ENCODE results near the gene GPS1.

GPS1 gene

DNA sequence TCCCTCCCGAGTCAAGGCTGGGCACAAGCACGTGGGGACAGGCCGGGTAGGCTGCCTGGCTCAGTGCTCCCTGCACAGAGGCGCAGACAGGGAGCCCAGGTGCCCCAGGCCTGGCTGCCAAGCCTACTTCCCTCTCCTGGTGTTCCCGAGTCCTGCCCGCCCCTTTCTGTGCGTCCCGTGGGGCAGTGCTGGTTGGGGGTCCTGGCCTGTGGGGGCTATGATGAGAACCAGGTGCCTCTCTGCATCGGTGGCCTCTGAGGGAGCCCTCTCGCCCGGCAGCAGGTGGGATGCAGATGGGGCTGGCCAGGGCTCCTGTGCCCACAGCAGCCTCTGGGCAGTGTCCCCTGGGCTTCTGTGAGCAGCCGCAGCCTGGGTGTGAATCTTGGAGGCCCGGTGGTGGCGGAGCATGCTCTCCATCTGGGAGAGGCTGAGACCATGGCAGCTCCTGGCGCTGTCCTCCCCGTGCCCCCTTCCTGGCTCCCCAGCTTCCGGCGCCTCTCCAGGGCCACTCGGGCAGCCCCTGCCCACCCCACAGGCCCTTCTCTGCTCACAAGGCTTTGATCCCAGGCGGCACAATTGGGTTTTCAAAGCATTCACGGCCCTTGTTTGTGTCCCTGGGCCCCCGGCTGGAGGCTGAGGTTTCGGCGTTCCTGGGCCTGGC, 36.3 kb upstream of the GPS1 start:
- DNase-seq: no peak

- DNase-seq: no peak
Observed at GRCh38 chr17:82016061-82016874, 35.4 kb upstream of the GPS1 start.

DNA sequence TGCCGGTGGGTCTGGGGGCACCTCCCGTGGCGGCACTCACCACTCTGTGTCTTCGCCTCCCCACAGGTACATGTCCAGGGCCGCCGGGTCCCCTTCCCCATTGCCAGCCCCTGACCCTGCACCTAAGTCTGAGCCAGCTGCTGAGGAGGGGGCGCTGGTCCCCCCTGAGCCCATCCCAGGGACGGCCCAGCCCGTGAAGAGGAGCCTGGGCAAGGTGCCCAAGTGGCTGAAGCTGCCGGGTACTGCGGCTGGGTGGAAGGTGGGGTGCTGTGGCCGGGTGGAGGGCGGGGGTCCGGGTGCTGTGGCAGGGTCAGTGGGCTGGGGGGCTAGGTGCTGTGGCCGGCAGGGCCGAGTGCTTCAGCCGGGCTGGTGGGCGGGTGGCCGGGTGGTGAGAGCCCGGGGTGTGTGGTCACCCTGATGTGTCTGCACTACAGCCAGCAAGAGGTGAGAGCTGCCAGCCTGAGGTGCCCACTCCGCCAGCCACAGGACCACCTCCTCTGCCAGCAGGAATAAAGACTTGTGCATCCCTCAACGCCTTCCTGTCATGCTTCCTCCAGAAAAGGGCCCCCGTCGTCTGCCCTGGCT, 34.7 kb upstream of the GPS1 start:
- DNase-seq: no peak

GRCh38 chr17:82017612-82018151, 34.0 kb upstream of the GPS1 start:
- no peak for DNase-seq

DNA sequence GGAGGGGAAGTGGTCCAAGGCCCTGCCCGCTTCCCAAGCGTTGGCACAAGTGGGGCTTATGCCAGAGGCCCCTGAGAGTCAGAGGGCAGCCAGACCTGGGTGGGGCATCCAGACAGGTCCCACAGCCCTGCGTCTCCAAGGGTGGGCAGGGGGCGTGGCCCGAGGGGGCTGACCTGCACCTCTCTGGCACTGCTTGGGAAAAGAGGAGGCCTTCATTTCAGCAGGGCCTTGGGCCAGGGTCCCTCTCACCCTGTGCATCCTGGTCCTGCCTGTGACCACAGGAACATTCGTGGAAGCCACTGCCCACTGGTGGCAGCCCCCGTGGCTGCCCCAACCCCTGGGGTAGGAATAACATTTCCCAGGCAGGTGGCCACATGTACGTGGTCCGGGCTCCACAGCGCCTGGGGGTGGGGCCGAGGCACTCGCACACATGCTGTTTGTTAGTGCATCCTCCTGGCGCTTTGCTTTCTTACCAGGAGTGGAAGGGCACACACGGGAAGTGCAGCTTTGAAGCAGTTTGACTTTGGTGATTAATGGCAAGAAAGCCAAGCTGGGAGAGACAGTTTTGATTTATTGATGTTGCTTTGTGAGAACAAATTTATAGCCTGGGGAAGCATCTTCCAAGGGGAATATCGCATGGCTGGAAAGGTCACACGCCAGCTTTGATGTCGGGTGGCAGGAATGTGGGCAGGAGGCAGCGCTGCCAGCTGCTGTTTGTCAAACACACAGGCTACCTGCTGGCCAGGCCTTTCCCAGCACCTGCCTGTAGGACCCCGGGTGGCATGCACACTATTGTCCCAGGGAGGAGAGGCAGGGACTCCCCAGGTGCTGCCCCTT, 33.3 kb upstream of the GPS1 start:
- no peak for DNase-seq

DNA sequence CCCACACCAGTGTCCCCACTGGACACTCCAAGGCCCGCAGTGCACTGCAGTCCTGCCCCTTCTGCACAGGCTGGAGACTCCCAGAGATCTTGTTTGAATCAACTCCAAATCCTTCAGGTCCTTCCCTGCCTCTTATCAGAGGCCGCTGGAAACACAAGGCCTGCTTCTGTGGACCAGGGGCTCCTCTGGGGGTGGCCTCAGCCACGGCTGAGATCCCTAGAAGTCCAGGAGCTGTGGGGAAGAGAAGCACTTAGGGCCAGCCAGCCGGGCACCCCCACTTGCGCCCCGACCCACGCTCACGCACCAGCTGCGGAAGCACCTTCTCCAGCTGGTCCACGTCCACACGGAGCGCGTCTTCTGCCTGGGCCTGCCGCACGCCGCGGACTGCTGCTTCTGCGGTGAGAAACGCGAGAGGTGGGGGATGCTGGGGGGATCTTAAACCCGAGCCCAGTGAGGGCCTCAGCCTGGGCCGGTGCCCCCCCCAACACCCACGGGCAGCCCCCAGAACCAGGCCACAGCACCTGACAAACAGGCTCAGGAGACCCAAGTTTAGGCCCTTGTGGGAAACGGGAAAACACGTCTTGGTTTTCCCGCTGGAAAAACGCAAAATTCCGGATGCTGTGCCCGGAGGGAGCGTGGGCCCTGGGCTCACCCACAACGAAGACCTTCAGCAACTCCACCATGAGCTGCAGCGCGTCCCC, 32.6 kb upstream of the GPS1 start:
- no peak for DNase-seq

- peak; percentile 30 for DNase-seq
Observed at GRCh38 chr17:82019690-82020571, 31.8 kb upstream of the GPS1 start.

- no peak for DNase-seq
Observed at GRCh38 chr17:82020572-82021106, 31.1 kb upstream of the GPS1 start.

GRCh38 chr17:82021107-82021899, 30.4 kb upstream of the GPS1 start:
- peak; percentile 64 for DNase-seq

DNA sequence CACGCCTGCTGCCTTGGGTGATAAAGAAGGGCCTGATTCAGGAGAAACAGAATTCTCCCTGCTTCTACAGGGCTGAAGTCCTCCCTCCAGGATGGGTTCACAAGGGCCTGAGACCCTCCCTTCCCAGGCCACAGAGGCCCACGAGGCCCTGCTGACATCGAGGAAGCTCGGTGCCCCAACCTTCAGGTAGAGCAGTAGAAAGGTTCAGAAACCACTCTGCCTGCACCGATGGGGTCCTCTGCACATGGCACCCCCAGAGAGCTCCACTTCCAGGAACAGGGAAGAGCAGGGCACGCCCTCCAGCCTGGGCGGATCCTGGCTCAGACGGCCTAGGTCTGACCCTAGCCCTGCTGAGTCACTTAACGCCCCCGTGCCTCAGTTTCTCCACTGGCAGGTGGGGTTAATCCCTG, 29.8 kb upstream of the GPS1 start:
- no peak for DNase-seq

GRCh38 chr17:82022310-82022980, 29.3 kb upstream of the GPS1 start, which contains the start of gene CENPX:
TSS of gene CENPX (minus strand) at chr17:82022878. CDS start at chr17:82022861, 17 bp downstream.
- no peak for DNase-seq

DNA sequence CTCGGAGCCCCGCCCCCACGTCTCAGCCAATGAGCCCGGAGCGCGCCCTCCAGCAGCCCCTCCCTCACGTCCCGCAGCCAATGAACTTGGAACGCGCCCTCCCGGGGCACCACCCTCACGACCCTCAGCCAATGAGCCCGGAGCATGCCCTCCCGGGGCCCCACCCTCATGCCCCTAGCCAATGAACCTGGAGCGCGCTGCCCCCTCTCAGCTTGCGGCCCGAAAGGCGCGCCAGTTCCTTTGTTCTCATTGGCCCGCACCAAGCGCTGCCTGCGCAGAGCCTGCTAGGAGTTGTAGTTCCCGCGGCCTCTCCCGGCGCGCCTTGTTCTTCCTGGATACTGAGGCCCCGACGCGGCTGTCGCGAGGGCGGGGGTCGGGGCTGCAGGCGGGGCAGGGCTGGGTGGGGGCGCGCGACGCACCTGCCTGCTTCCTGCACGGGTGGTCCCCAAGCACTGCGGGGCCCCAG, 28.7 kb upstream of the GPS1 start, which contains the start of gene LRRC45:
LRRC45 (plus strand) TSS at position 325 of the 466 bp plus-strand sequence. CDS start 339 bp downstream, outside the sequence.
- peak; percentile 100 for DNase-seq

- DNase-seq: no peak
Observed at GRCh38 chr17:82023447-82024241, 28.1 kb upstream of the GPS1 start.

DNA sequence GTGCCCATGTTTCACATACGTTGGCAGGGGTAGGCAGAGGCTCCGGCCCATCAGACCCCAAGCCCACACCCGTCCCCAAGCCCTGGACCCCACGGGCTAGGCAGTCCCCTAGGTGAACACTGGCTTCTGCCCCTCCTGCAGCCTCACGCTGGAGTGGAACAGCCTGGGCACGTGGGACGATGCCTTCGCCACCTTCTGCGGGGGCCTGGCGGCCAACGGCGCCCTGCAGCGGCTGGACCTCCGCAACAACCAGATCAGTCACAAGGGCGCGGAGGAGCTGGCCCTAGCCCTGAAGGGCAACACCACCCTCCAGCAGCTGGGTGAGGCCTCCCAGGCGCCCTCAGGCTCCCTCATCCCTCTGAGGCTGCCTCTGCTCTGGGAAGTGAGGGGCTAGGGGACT, 26.8 kb upstream of the GPS1 start:
- no peak for DNase-seq

DNA sequence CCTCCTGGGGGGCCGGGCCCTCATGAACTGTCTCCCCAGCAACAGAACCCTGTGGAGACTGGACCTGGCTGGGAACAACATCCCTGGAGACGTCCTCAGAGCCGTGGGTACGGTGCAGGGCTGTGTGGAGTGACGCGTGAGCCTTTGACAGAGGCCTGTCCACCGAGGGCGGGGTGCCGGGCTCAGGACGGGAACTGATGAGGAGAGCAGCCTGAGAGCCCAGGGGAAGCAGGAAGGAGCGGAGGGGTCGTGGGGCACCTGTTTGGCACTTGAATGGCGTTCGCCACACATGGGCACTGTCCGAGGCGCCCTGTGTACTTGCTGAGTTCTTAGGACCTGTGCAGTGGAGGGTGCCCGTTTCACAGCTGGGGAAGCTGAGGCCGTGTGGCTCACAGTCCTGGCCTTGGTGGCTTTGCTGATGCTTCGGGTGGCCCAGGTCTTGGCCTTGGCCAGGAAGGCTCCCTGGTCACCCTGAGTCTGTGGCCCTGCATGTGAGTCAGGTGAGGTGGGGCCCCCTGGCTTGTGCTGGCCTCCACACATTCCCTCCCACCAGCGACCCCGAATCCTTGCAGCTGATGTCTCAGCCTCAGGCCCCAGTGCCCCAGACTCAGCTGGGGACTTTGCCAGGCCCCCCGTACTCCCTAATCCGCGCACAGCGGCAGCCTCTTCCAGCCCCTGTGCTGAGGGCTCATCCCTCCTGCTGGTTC, 26.1 kb upstream of the GPS1 start:
- DNase-seq: no peak

DNA sequence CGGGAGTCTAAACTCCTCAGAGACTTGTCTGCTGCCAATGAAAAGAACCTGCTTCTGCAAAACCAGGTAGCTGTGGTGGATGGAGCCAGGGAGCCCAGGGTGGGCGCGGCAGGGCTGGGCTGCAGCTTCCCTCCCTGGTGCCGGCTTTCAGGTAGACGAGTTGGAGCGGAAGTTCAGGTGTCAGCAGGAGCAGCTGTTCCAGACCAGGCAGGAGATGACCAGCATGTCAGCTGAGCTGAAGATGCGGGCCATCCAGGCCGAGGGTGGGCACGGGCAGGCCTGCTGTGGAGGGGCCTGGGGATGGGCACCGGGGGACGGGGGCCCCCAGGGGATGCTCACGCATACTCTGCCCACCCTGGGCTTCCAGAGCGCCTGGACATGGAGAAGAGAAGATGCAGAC, 23.5 kb upstream of the GPS1 start:
- no peak for DNase-seq

DNA sequence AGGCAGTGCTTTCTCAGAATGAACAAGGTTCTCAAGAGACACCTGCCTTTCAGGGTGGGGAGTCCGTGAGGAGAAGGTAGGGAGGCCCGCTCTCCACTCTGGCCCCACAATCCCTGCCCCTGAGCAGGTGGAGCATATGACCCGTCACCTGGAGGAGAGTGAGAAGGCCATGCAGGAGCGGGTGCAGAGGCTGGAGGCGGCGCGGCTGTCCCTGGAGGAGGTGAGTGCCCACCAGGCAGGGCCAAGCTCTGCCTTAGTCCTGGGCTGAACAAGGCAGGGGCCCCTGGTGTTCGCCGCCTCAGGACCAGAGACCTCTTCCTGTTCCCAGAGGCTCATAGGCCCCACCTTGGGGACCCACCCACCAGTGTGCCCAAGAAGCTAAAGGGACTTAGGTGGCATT, 22.7 kb upstream of the GPS1 start:
- DNase-seq: no peak

- DNase-seq: no peak
Observed at GRCh38 chr17:82029391-82029790, 22.3 kb upstream of the GPS1 start.

All from fibroblast of upper back skin (primary cell).